ENCODE results near the gene PIP5K1B. TPM values are rescaled to one million over a fixed set of nuclear protein-coding genes. Genes with fewer than 3 reads are reported as not detected.

PIP5K1B gene
- polyA plus RNA-seq, 12 donors, result 0.85 to 5.9 (median 1.4) TPM; not detected in 1

- no peak for DNase-seq
Measured at GRCh38 chr9:68951879-68952659, 247.0 kb downstream of the PIP5K1B start.

- DNase-seq, result no peak
Measured at GRCh38 chr9:68953771-68954170, 248.7 kb downstream of the PIP5K1B start.

GRCh38 chr9:68955330-68955729, 250.3 kb downstream of the PIP5K1B start:
- DNase-seq, result no peak

GRCh38 chr9:68957479-68957878, 252.4 kb downstream of the PIP5K1B start:
- DNase-seq, result no peak

- DNase-seq, result no peak
Measured at GRCh38 chr9:68961587-68961986, 256.5 kb downstream of the PIP5K1B start.

- no peak for DNase-seq
Measured at GRCh38 chr9:68963416-68963815, 258.4 kb downstream of the PIP5K1B start.

GRCh38 chr9:68964102-68964541, 259.1 kb downstream of the PIP5K1B start:
- DNase-seq, result no peak

- no peak for DNase-seq
Measured at GRCh38 chr9:68964765-68965164, 259.7 kb downstream of the PIP5K1B start.

GRCh38 chr9:68966496-68966944, 261.5 kb downstream of the PIP5K1B start:
- no peak for DNase-seq

GRCh38 chr9:68967800-68968199, 262.8 kb downstream of the PIP5K1B start:
- DNase-seq, result no peak

GRCh38 chr9:68969538-68969937, 264.5 kb downstream of the PIP5K1B start:
- DNase-seq, result no peak

- DNase-seq, result no peak
Measured at GRCh38 chr9:68970151-68970550, 265.1 kb downstream of the PIP5K1B start.

- DNase-seq, result no peak
Measured at GRCh38 chr9:68973619-68974018, 268.6 kb downstream of the PIP5K1B start.

GRCh38 chr9:68974431-68974830, 269.4 kb downstream of the PIP5K1B start:
- DNase-seq, result no peak

- no peak for DNase-seq
Measured at GRCh38 chr9:68974901-68975300, 269.9 kb downstream of the PIP5K1B start.

- DNase-seq, result no peak
Measured at GRCh38 chr9:68975365-68976043, 270.5 kb downstream of the PIP5K1B start.

- DNase-seq, result no peak
Measured at GRCh38 chr9:68978066-68978465, 273.0 kb downstream of the PIP5K1B start.

- DNase-seq, result no peak
Measured at GRCh38 chr9:68978501-68978900, 273.5 kb downstream of the PIP5K1B start.

GRCh38 chr9:68979538-68980314, 274.7 kb downstream of the PIP5K1B start:
- DNase-seq, result no peak

GRCh38 chr9:68980341-68980914, 275.4 kb downstream of the PIP5K1B start:
- no peak for DNase-seq

GRCh38 chr9:68981789-68982188, 276.7 kb downstream of the PIP5K1B start:
- DNase-seq, result no peak

- DNase-seq, result no peak
Measured at GRCh38 chr9:68983008-68983411, 278.0 kb downstream of the PIP5K1B start.
